ENCODE measurements around the gene DNAJB12.
"Not testable (repeated sequence)": the region's sequence is repeated elsewhere in the genome, so short reads cannot be mapped to it uniquely, and the experiment has no call there.

The DNAJB12 gene

GRCh38 chr10:72353965-72354355 is 759 bp downstream of the DNAJB12 start:
- DNase-seq (ENCODE audit: low read depth, low spot score), result peak; percentile 62

DNA sequence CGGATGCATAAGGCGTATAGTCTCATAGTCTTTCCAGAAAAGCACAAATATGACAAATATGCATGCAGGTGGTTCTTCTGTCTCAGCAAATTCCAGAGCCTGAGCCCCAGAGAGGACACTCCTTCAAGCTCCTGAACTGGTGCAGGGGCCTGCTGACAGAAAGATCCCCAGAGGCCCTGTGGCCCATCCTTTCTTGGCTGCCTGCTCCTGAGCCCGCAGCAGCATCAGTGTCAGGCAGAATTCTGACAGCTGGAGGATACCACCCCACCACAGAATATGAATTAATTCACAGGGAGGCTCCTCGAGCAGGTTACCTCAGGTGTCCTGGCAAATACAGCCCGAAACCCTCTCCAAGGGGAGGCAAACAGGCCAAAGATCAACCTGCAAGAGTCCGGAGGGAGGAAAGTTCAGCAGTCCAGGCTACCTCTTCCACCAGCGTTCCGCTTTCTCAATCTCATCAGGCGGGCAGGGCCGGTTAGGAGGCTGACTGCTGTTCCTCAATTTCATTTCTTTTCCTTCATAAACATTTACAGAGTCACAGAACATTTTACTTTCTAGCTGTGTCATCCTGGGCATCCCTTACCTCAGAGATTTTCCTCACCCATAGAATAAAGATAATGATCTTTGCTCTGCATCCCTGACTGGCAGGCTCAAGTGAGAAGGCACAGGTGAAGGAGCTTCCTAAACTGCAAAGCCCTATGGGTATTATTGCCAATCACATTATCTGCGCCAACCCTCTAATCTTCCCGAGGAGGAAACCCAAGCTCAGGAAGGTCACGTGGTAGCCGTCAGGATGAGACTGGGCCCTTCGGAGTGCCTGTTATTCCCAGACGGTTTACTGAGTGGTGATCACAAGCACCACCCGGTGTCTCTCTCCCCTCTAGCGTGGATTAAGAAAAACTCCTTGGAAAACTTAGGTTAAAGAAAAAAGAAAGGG is 1.4 kb downstream of the DNAJB12 start:
- DNase-seq (ENCODE audit: low read depth, low spot score), result no peak

GRCh38 chr10:72351479-72351878 is 3.2 kb downstream of the DNAJB12 start:
- DNase-seq (ENCODE audit: low read depth, low spot score), result no peak

DNA sequence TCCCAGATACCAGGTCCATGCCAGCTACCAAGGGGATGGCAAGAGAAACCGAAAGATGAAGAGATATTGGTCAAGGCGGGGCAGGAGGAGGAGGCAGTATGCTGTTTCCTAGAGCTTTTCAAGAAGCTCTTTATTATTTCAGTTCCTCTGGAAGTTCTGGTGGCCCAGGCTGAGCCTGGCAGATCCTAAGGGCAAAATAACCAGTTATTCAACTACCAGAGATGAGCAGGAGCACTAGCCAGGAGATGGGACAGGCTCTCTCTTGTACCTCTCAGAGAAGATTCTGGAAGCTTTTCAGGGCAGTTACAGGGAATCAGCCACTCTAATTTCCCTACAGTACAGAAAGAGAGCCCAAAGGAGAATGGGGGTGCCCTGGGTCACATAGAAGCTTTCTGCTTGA is 5.3 kb downstream of the DNAJB12 start:
- no peak for DNase-seq (ENCODE audit: low read depth, low spot score)

DNA sequence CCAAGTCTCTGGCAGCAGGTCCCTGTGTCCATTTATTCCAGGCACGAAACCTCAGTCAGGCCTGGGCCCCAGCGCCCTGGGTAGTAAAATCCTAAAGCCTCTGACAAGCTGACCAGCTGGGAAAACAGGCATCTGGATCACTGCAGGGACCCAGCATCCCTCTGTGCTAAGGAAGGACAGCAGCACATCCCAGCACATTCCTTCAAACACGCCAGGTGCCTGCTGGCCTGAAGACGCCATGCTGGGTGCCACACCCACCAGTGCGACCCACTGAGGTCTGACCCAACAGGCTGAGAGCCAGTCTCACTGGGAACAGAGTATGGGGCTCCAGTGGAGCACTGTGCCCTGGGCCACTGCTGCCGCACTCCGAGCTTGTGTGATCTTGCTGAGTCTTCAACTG is 6.4 kb downstream of the DNAJB12 start:
- DNase-seq (ENCODE audit: low read depth, low spot score), result no peak

GRCh38 chr10:72346117-72346516 is 8.6 kb downstream of the DNAJB12 start:
- DNase-seq (ENCODE audit: low read depth, low spot score), result not testable (repeated sequence)

DNA sequence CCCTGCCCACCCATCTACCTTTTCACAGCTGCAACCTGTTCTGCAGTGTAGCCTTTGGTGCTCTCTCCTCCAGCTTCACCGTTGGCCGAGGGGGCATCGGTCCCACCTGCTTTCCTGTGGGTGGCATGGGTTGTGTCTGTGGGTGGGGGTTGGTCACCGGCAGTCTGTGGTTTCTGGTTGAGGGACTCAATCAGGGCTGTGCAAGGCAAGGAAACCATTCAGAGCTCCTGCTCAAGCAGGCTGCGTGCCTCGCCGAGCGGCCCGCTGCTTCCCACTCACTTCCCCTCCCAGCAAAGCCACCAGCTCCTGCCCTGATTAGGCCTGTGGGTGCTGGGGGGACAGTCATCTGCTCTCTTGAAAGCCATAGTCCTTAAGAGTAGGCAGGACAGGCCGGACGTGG is 9.8 kb downstream of the DNAJB12 start:
- DNase-seq (ENCODE audit: low read depth, low spot score), result no peak

GRCh38 chr10:72342911-72343310 is 11.8 kb downstream of the DNAJB12 start:
- no peak for DNase-seq (ENCODE audit: low read depth, low spot score)

DNA sequence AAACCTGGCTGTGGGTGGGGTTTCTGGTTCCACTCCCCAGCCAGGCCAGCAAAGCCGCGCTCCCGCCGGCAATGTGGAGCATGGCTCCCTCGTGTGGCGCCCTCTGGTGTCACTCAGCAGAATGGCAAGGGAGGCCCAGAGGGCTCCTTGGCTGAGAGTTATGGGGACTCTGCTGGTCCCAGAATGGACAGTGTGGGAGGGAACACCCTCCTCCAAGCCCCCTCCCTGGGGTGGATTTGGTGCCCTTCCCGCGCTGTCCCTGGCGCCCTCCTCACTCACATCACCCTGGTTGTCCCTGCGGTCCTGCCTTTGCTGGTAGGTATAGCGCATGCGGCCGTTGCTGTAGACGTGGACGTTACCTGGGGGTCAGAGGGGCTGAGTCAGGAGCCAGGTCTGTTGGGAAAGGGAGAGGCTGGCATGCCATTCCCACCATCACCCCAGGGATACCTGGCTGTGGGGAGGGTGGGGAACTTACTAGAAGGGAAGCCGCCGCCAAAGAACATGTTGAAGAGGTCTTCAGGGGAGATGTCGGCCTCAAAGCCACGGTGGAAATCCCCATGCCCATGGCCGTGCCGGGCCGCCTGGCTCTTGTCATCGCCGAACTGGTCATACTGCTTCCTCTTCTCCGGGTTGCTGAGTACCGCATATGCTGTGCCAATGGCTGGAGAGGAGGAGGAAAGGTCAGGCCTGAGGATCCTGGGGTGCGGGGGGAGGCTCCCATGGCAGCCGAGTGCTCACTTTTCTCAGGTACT is 14.0 kb downstream of the DNAJB12 start:
- DNase-seq (ENCODE audit: low read depth, low spot score), result peak; percentile 79

DNA sequence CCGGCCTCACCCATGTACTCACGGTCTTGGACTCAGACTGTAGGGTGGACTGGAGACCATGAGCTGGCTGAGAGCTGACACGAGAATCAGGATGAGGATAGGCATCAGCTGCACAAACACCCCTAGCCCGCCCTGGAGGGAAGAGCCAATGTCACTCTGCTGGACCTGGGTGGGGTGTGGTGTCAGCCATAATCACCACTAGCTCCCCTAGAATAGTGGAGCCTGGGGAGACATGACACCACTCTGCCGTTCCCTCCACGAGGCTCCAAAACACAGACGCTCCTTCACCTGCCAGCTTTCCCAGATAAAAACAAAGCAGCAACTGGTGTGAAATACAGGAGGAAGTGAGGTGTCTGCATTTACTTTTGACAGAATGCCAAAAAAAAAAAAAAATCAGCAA is 16.5 kb downstream of the DNAJB12 start:
- no peak for DNase-seq (ENCODE audit: low read depth, low spot score)

DNA sequence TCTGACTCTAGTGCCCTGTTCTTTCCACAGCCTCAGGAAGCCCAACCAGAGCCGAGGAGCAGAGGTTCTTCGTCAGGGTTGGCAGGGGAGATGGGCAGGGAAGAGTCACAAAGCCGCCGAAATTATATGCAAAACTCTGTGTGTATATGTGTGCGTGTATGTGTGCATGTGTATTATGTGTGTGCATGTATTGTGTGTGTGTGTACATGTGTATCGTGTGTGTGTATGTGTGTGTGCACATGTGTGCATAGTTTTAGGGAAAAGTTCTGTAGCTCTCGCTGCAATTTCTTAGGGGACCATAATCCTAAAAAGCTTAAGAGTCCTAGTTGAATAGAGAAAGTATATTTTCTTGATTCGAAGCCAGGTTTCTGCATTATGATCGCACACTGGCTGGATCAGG is 17.0 kb downstream of the DNAJB12 start:
- no peak for DNase-seq (ENCODE audit: low read depth, low spot score)

- DNase-seq (ENCODE audit: low read depth, low spot score), result peak; percentile 93
Observed at GRCh38 chr10:72337039-72337629, 17.6 kb downstream of the DNAJB12 start.

DNA sequence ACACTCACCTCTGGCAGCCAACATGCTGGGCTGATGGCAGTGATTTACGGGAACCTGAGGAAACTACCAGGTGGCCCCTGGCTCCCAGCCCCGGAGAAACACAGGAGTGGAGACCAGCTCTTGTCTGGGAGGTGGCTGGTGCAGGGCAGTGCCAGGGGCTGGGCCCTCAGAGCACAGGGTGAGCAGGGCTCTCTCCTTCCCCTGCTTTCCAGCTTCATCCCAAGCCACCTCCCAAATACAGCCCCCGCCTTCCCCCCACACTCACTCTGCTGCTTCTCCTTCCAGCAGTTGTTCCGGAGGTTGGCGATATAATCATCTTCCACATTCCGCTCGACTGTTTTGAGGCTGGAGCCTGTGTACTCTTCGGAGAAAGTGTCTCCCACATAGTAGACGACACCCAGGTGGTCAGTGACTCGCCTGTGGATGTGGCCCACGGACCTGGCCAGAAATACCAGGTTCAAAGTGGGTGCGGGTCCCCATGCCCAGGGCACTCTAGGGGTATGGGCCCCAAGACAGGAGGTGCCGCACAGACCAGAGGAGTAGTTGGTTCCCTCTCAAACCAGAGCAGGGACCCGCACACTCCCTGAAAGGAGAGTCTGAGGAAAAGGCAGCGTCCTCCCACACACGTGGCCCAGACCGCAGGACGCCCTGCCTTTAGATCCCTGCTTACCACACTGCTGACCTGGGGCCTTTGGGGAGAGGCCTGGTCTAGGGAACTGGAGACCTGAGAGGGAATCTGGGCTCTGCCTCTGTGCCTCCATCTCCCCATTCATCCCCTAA is 18.3 kb downstream of the DNAJB12 start:
- DNase-seq (ENCODE audit: low read depth, low spot score), result peak; percentile 41

- peak; percentile 84 for DNase-seq (ENCODE audit: low read depth, low spot score)
Observed at GRCh38 chr10:72335394-72336258, 19.1 kb downstream of the DNAJB12 start.

DNA sequence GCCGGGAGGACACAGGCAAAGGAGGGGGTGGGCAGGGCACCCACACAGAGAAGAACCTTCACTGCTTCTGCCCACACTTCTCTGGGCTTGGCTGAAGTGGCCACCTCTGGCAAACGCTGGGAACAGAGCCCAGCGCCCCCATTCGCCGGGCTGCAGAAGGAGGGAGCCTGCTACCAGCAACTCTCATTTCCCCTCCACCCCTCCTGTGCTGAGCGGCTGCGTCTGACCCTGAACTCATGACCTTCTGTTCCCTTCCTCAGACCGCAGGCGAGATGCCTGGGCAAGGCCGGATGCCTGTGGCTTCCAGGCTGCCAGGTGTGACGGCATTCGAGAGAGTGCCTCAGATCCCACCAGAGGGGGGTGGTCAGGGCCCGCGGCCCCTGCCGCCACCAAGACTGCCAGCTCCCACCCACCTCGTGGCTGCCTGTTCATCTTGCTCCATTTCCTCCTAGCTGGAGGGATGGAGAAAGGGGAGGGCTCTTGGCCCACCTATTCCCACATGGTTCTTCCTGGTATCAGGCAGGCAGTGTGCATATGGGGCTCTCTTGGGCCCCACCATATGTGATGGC is 19.8 kb downstream of the DNAJB12 start:
- peak; percentile 100 for DNase-seq (ENCODE audit: low read depth, low spot score)

- peak; percentile 97 for DNase-seq (ENCODE audit: low read depth, low spot score)
Observed at GRCh38 chr10:72334196-72334824, 20.4 kb downstream of the DNAJB12 start.

- no peak for DNase-seq (ENCODE audit: low read depth, low spot score)
Observed at GRCh38 chr10:72333112-72334015, 21.4 kb downstream of the DNAJB12 start.

GRCh38 chr10:72332423-72333111 is 22.2 kb downstream of the DNAJB12 start:
- DNase-seq (ENCODE audit: low read depth, low spot score), result no peak

Data from astrocyte of the hippocampus (primary cell).